Left lung (tissue), 10 donors: ENCODE data around the gene UTP25. TPM values are rescaled to one million over a fixed set of nuclear protein-coding genes. Genes with fewer than 3 reads are reported as not detected.

ENCODE experiments used
- ATAC-seq: fragments of 200-7000 bp; cut with Tn5 transposase; one replicate; pipeline ENCODE4 v1.9.1; 2020; ENCODE audit warnings: moderate library complexity
- DNase-seq, 4 donors: peaks; one replicate each; pipeline ENCODE4 v3.0.0-alpha.2; 2013 to 2020
- H3K27ac ChIP-seq, 2 donors: fragments of 200-600 bp; sonication (generic) in 1 of 2; one replicate each; pipeline versions ENCODE4 v1.5.0 to v1.8.0; 2020 to 2021
- H3K27me3 ChIP-seq, 2 donors: fragments of 200-600 bp; sonication (generic) in 1 of 2; one replicate each; pipeline versions ENCODE4 v1.5.0 to v1.8.0; 2020 to 2021
- H3K36me3 ChIP-seq, 2 donors: fragments of 200-600 bp; sonication (generic) in 1 of 2; one replicate each; pipeline versions ENCODE4 v1.5.0 to v1.8.0; 2020 to 2021
- H3K4me1 ChIP-seq, 2 donors: fragments of 200-600 bp; one replicate each; pipeline ENCODE4 v1.8.0; 2021
- H3K4me3 ChIP-seq, 2 donors: fragments of 200-600 bp; sonication (generic) in 1 of 2; one replicate each; pipeline versions ENCODE4 v1.5.0 to v1.8.0; 2020 to 2021; ENCODE audit warnings: mild to moderate bottlenecking in 1 of 2
- H3K9me3 ChIP-seq, 2 donors: fragments of 200-600 bp; sonication (generic) in 1 of 2; one replicate each; pipeline versions ENCODE4 v1.5.0 to v1.8.0; 2020 to 2021
- CTCF ChIP-seq, 2 donors: fragments of 200-600 bp; sonication (generic) in 1 of 2; IDR thresholded peaks; one replicate each; pipeline versions ENCODE4 v1.5.0 to v1.8.0; 2021; ENCODE audit warnings: antibody characterized with exemption in 2 of 2
- intact Hi-C, 2 donors: fragments of 100-400 bp; cut with DNase I; formaldehyde crosslinking; loops; one replicate each; pipeline versions ENCODE4 v1.11.2 to v1.14.2; 2022
- polyA plus RNA-seq, 6 donors: library from polyadenylated mRNA; unstranded; fragments of 120-200 nt; gene quantifications; one replicate each; pipeline ENCODE4 v1.2.1, GENCODE V29; 2013; ENCODE audit not compliant: insufficient read length in 6 of 6
- total RNA-seq, 2 donors: library from RNA; stranded (reverse); fragmentation: NEBNext Ultra II Directional; extraction: Animal tissue kit (Norgen Biotek cat#: 25700); gene quantifications; one replicate each; pipeline ENCODE4 v1.2.1, GENCODE V29; 2021
- donor health status: DM: no; HTN: yes; CAD: no.
- donor health status: DM: no; HTN: no; CAD: no.

Gene UTP25
- total and polyA plus RNA-seq, 8 donors, result 4.1 to 11.5 (median 10.3) TPM

DNA sequence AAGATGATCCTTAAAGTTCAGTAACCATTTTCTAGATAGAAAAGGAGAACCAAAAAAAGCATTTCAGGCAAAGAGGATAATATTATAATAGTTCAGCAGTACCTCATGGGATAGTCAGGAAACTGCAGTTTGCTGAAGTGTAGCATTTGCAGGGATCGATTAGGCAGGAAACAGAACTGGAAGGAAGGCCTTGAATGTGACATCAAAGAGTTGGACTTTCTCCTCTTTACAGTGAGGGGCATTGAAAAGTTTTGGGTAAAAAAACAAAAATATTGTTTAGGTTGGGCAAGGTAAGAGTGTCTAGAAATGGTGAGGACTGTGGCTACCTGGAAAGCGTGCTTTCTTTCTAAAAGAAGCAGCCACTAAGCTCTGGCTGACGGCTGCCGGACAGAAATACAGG lies 13.9 kb upstream of the UTP25 start:
- ATAC-seq, result no peak
- Histone ChIP-seq H3K27me3 (peaks cover 0 to under 1% of the 10 kb centered on the region in 2 donors), H3K4me1 (no peaks in the 10 kb centered on the region), H3K4me3 (no peak overlapping the region), H3K9me3 (no peaks in the 10 kb centered on the region), H3K27ac (no peak overlapping the region), H3K36me3 (no peaks in the 10 kb centered on the region)
- TF ChIP-seq CTCF (IDR thresholded peaks at IDR 0.05), result no peak
- intact Hi-C loops, result no loop called here
- DNase-seq, result no peak

DNA sequence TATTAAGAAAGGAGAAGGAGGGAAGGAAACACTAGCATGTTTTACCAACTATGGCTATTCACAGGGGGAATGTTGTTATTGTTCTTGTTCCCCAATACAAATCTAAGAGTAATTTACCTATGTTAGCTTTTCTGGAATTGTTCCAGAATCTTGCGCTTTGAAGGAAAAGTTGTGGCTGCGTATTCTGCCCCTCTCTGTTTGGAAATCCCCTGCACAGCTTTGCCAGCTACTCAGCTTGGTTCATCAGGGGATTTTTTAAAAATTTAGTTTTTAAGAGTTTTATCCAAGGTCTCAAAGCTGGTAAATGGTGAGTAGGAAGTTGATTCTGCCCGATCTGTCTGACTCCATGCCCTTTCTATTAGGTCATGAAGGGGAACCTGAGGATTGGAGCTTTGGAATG lies 12.3 kb upstream of the UTP25 start:
- H3K4me3 ChIP-seq, result no peak overlapping the region
- DNase-seq, result no peak
- TF ChIP-seq CTCF (IDR thresholded peaks at IDR 0.05), result no peak
- no peaks in the 10 kb centered on the region for H3K9me3 ChIP-seq
- no peaks in the 10 kb centered on the region for H3K4me1 ChIP-seq
- no peaks in the 10 kb centered on the region for H3K36me3 ChIP-seq
- peaks cover 0 to 16% of the 10 kb centered on the region in 2 donors for H3K27me3 ChIP-seq
- ATAC-seq, result no peak
- intact Hi-C loops, result no loop called here
- H3K27ac ChIP-seq, result no peak overlapping the region

GRCh38 chr1:209815931-209816341 lies 11.8 kb upstream of the UTP25 start:
- DNase-seq (no peak), ATAC-seq (no peak)
- intact Hi-C loops, result no loop called here
- no peak overlapping the region for H3K27ac ChIP-seq
- H3K27me3 ChIP-seq, result peaks cover 0 to 20% of the 10 kb centered on the region in 2 donors
- H3K9me3 ChIP-seq, result no peaks in the 10 kb centered on the region
- H3K36me3 ChIP-seq, result no peaks in the 10 kb centered on the region
- H3K4me1 ChIP-seq, result no peaks in the 10 kb centered on the region
- no peak for TF ChIP-seq CTCF (IDR thresholded peaks at IDR 0.05)
- H3K4me3 ChIP-seq, result no peak overlapping the region

DNA sequence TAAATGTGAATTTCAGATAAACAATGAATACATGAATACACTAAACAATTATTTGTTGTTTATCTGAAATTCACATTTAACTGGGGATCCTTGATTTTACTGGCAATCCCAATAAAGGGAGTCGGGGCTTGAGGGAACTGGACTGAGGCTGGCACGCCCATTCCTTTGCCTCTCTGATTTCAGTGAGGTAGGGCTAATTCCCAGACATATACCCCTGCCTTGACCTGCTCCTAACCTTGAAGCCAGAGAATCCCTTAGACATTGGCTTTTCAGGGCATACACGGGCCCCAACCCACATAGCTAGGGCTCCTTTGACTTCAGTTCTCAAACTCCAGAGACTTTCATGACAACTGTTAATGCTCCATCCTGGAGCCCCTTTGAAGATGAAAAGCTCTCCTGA lies 10.8 kb upstream of the UTP25 start:
- intact Hi-C loops, result no loop called here
- Histone ChIP-seq H3K4me3 (no peak overlapping the region), H3K27me3 (peaks cover 0 to 28% of the 10 kb centered on the region in 2 donors), H3K9me3 (no peaks in the 10 kb centered on the region), H3K27ac (no peak overlapping the region), H3K36me3 (no peaks in the 10 kb centered on the region), H3K4me1 (no peaks in the 10 kb centered on the region)
- TF ChIP-seq CTCF (IDR thresholded peaks at IDR 0.05), result no peak
- no peak for DNase-seq
- no peak for ATAC-seq

- no peak overlapping the region for H3K27ac ChIP-seq
- no peaks in the 10 kb centered on the region for H3K9me3 ChIP-seq
- DNase-seq (no peak), ATAC-seq (no peak)
- intact Hi-C loops, result no loop called here
- no peaks in the 10 kb centered on the region for H3K36me3 ChIP-seq
- TF ChIP-seq CTCF (IDR thresholded peaks at IDR 0.05), result no peak
- H3K27me3 ChIP-seq, result peaks cover 0 to 36% of the 10 kb centered on the region in 2 donors
- peaks cover 0 to 2% of the 10 kb centered on the region in 2 donors for H3K4me1 ChIP-seq
- H3K4me3 ChIP-seq, result no peak overlapping the region
Measured at GRCh38 chr1:209817691-209818090, 10.1 kb upstream of the UTP25 start.
